Right renal pelvis (tissue), 4 donors: Measurements from ENCODE around the gene PXYLP1. TPM values are rescaled to one million over a fixed set of nuclear protein-coding genes. Genes with fewer than 3 reads are reported as not detected.
"Not testable (repeated sequence)": the region's sequence is repeated elsewhere in the genome, so short reads cannot be mapped to it uniquely, and the experiment has no call there.

Source experiments
- DNase-seq, 4 donors: peaks; one replicate each; pipeline ENCODE4 v3.0.0-alpha.2; 2013; ENCODE audit warnings: low read depth in 4 of 4, low spot score in 3 of 4, missing footprints in 1 of 4
- polyA plus RNA-seq, 4 donors: library from polyadenylated mRNA; unstranded; fragments of 120-200 nt; gene quantifications; one replicate each; pipeline ENCODE4 v1.2.1, GENCODE V29; 2013; ENCODE audit not compliant: insufficient read length in 4 of 4

Gene PXYLP1
- polyA plus RNA-seq, 4 donors: 36.0 to 45.1 (median 42.0) TPM

DNA sequence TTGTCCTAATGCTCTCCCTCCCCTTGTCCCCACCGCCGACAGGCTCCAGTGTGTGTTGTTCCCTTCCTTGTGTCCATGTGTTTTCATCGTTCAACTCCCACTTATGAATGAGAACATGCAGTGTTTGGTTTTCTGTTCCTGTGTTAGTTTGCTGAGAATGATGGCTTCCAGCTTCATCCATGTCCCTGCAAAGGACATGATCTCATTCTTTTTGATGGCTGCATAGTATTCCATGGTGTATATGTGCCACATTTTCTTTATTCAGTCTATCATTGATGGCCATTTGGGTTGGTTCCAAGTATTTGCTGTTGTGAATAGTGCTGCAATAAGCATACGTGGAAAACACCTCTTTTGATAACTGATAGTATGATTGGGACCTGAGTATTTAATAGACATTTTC, 82.8 kb downstream of the PXYLP1 start:
- not testable (repeated sequence) for DNase-seq

DNA sequence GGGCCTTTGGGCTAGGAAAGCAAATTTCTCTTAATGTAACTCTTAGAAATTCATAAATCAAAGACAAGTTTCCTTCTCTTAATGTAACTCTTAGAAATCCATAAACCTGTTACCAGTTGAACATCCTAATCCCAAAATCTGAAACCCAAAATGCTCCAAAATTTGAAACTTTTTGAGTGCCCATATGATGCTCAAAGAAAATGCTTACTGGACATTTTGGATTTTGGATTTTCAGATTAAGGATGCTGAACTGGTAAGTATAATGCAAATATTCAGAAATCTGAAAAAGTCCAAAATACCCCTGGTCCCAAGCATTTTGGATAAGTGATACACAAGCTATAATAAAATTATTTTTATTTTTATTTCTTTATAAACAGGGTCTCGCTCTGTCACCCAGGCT, 85.2 kb downstream of the PXYLP1 start:
- no peak for DNase-seq

GRCh38 chr3:141320399-141321108, 88.9 kb downstream of the PXYLP1 start:
- DNase-seq: no peak

DNA sequence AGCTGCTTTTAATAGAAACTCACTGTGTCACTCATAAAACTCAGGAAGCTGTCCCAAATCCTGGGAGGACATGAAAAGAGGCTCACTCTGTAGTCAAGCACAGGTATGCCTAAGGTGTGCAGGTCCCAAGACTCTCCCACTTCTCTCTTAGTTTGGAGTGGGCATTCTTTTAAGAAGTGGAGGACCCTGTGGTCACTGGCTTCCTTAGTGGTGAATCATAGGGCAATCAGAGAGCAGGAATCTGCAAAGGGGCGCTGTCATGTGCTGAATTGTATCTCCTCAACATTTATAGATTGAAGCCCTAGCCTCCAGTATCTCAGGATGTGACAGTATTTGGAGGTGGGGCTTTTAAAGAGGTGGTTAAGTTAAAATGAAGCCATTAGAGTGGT, 89.5 kb downstream of the PXYLP1 start:
- DNase-seq: no peak

GRCh38 chr3:141323936-141324704, 92.5 kb downstream of the PXYLP1 start:
- no peak for DNase-seq

GRCh38 chr3:141326123-141326522, 94.5 kb downstream of the PXYLP1 start:
- DNase-seq: peak in 1 of 4 donors; percentile 20

GRCh38 chr3:141326626-141327025, 95.0 kb downstream of the PXYLP1 start:
- no peak for DNase-seq

DNA sequence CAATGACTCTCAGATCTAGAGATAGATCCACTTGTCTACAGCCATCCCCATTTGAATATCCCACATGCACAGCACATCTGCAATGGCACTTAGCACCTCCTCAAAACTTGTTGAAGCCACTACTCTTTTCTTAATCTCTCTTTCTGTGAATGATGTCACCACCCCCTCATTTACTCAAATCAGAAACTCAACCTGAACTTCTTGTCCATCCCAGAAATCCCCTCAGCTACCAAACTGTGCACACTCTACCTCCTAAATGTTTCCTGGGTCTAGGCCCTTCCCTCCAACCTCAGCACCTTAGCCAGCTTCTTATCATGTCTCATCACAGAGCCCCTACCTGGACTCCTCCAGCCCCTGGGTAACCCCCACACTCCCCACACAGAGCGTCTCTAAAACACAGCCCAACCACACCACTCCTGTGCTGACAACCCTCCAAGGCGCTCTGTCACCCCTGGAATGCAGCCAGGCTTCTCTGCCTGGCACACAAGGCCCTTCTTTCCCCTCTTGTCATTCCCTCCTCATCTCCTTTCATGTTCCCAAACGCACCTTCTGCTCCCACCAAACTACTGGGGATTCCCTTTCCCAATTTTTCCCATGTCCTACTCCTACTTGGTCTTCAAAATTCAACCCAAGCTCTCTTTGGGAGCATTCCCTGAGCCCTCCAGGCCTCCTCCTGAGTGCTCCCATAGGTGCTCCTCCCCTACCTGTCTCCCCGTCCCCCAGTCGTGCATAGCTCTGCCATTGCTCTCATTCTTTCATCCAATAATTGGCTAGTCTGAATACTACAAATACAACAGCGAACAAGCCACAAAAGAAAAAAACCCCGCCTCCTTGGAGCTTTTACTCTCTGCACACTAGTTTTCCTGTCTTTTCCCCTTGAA, 96.9 kb downstream of the PXYLP1 start:
- no peak for DNase-seq

DNA sequence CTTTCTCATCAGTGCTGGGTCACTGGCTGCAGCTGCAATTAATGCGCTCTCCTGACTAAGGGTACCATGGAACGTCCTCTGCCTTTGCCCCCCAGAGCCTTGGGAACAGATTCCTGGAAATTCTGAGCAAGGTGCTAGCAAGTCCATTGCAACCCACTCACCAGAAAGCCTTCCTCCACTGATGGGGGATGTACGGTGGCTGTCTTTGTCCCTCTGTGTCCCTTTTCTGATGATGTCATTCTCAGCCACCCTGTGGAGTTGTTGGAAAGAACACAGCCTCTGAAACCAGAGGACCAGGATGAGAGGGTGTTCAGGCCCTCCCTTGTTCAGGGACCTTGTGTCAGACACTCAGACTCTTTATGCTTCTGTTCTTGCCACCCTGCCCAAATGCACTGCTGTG, 98.6 kb downstream of the PXYLP1 start:
- no peak for DNase-seq

DNA sequence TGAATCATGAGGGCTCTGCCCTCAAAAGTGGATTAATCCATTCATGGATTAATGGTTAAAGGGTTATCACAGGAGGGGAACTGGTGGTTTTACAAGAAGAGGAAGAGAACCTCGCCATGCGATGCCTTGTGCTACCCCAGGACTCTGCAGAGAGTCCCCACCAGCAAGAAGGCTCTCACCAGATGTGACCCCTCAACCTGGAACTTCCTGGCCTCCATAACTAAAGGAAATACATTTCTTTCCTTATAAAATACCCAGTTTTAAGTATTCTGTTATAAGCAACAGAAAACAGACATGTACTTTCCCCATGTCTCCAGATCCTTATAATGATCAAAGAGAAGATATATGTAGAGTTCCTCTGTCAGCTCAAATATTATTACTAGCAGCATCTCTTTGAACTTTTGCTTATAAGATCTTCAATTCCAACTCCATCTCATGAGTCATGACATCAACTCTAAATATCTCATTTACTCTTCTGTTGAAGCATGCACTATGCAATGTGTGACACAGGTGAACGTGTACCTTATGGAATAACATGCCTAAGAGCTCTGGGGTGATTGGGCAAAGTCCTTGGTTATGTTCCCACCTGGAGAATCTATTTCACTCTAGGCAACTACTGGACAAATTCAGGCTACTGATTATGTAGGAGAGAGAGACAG, 99.2 kb downstream of the PXYLP1 start:
- DNase-seq: no peak

DNA sequence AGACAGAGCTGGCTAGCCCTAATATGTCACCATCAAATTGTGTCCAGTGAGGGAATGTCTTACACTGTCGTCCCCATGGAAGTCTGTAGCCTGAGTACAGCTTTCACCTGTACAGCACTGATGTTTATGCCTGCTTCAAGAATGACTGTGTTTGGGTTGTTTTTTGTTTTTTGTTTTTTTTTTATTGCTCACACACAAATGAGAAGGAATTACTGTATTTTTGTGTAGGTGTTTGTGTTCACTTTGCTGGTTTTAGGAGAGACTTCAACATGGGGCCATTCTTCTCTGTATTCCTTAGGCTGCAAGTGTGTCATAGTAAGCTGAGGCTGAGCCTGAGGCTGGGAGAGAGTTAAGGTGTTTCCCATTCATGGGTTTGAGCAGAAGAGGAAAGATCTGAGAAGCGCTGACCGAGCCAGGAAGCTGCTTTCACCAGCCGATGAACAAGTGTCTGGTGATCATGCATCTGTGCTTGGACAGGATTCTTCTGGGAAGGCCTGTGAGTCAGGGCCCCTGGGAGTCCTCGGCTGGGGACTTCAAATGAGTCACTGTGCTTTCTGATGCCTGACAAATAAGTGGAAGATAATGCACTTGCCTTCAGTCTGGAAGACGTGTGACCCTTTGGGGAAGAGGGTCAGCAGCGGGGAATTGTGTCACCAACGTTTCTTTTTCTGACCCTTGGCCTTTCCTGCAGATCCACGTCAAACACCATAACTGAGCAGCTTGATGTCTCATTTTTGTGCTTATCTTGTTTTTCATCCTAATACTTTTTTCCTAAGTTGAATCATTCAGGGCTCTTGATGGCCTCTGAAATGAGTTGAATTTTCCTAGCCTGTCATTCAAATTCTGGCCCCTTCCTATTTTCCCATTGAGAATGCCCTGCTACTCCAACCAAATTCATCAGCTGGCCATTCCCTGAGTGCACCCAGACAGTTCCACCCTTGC, 100.0 kb downstream of the PXYLP1 start:
- no peak for DNase-seq

GRCh38 chr3:141332416-141332815, 100.8 kb downstream of the PXYLP1 start:
- no peak for DNase-seq

GRCh38 chr3:141333836-141334626, 102.4 kb downstream of the PXYLP1 start:
- DNase-seq: no peak

DNA sequence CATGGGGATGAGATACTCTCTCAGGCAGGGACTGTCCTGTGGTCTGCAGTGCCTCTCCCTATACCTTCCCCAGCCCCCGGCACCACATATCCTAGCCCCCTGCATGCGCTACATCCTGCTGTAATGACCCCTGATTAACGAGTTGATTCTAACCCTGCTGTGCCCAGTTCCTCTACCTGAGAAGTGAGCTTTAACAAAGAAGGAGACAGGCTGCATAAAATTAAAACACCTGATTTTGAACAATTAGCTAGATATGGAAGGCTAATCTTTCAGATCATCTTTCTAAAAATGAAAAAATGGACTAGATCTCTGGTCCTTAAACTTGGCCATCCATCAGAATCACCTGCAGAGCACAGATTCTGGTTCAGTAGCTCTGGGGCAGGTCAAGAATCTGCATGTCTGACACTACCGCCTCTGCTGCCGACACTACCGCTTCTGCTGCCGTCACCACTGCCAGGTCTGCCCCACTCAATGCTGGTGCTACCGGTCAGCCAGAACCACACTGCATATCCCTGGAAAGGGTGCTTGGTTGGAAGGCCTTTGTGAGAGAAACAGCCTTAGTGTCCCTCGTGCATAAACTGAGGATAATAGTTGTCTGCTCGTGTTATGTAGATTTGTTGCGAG, 103.1 kb downstream of the PXYLP1 start:
- no peak for DNase-seq

DNA sequence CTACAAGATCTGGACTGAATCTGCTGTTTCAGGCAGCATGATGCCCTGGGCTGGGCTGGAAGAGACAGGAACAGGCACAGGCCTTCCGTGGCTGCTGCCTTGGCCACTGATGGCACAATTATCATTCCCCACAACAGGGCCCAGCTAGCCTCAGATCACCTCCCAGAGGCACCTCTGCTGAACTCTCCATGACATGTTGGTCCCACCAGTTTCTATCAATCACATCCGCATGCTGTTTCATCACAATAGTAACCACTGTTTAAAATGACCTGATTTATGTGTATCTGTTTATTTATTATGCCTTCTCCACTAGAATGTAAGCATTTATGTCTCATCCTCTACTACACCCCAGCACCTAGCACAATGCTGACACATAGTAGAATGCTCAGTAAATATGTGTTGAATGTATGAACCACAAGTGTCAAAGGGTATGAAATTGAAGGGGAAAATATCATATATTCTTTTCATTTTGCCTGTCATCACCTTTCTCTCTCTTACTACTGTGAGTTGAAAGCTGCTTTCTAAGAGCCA, 104.0 kb downstream of the PXYLP1 start:
- no peak for DNase-seq

DNA sequence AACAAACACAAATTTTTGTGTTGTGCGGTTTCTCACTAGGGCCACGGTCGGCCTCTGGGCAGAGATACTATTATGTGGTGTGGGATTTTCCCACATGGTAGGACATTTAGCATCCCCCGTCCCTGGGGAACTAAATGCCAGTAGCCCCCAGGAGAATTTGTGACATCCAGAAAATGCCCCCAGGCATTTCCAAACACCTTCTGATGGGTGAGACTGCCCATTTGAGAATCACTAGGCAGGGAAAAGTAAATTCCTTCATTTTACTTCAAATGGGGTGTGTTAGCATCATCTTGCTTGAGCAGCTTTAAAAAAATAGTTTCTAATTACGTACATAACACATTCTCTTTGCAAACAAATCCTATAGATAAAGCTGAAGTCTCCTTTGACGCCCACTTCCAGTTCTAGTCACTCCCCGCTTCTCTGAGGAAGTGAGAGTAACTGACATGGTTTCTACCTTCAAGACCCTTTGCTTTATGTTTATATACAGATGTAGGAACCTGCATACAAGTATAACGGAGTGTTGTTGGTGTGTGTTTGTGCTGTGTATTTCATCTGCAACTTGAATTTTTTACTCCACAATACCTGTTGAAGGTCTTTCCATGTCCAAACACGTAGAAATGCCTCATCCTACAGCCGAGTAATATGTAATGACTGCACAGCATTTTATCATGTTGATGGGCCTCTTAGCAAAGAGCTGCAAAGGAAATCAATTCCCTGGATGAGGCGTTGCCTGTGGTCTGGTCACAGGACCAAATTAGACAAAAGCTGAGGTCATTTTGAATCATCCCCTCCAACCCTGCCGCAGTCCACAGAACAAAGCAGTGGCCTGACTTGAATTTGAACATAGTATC, 105.3 kb downstream of the PXYLP1 start:
- no peak for DNase-seq

- no peak for DNase-seq
Measured at GRCh38 chr3:141337523-141337854, 105.9 kb downstream of the PXYLP1 start.
